OCI-LY3 (cell line): Measurements from ENCODE around the gene PTPRD.

Experiments
- H2AFZ ChIP-seq: fragments of 200-600, 300-600 bp; shearing (Covaris generic); 2 replicates; pipeline ENCODE4 v1.6.0; 2014; ENCODE audit warnings: antibody characterized with exemption, low read depth, low read length
- H3K27ac ChIP-seq: fragments of 200-600, 300-600 bp; sonication (generic); 2 replicates; pipeline ENCODE4 v1.5.1; 2014; ENCODE audit warnings: mild to moderate bottlenecking, low read length, moderate library complexity, mixed read lengths
- H3K27me3 ChIP-seq: fragments of 200-600, 300-600 bp; sonication (generic); 2 replicates; pipeline ENCODE4 v1.6.1; 2014; ENCODE audit warnings: low read depth, low read length, mixed read lengths
- H3K36me3 ChIP-seq: fragments of 200-600, 300-600 bp; sonication (generic); replicated peaks from 2 replicates; pipeline ENCODE3; 2014; ENCODE audit warnings: low read depth, low read length, mixed read lengths
- H3K4me1 ChIP-seq: fragments of 300-600, 200-600 bp; sonication (generic); 2 replicates; pipeline ENCODE4 v1.6.1; 2014; ENCODE audit warnings: low read length, mixed read lengths
- H3K4me2 ChIP-seq: fragments of 200-600, 300-600 bp; sonication (generic); 2 replicates; pipeline ENCODE4 v1.6.1; 2014; ENCODE audit warnings: low read length, mixed read lengths
- H3K4me3 ChIP-seq: fragments of 300-600, 200-600 bp; sonication (generic); 2 replicates; pipeline ENCODE4 v1.5.1; 2014; ENCODE audit warnings: antibody characterized with exemption, mild to moderate bottlenecking, low read length, moderate library complexity
- H3K79me2 ChIP-seq: fragments of 300-600, 200-600 bp; shearing (Covaris generic); 2 replicates; pipeline ENCODE4 v1.6.1; 2014; ENCODE audit warnings: mild to moderate bottlenecking, low read length, mixed read lengths
- H3K9ac ChIP-seq: fragments of 300-600, 200-600 bp; shearing (Covaris generic); 2 replicates; pipeline ENCODE4 v1.6.0; 2014; ENCODE audit warnings: mild to moderate bottlenecking, low read length, moderate library complexity
- H3K9me3 ChIP-seq: fragments of 200-600, 300-600 bp; shearing (Covaris generic); 2 replicates; pipeline ENCODE4 v1.6.1; 2014; ENCODE audit warnings: low read length, mixed read lengths; ENCODE audit not compliant: insufficient read depth
- H4K20me1 ChIP-seq: fragments of 200-600, 300-600 bp; sonication (generic); 2 replicates; pipeline ENCODE4 v1.6.1; 2016; ENCODE audit warnings: low read length, mixed read lengths; ENCODE audit not compliant: insufficient read depth
- EZH2phosphoT487 ChIP-seq: fragments of 200-600 bp; shearing (Covaris generic); IDR thresholded peaks from 2 replicates; pipeline ENCODE4 v1.6.1; 2018; ENCODE audit warnings: antibody characterized with exemption, mixed run types, low read depth
- TF ChIP-seq, protein P1 (sequence below): fragments of 200-600, 300-600 bp; sonication (generic); IDR thresholded peaks from 2 replicates; pipeline ENCODE4 v1.5.1; 2014; ENCODE audit warnings: antibody characterized with exemption, low read length, low read depth

PTPRD gene

GRCh38 chr9:8569823-8570222, 2043.0 kb downstream of the PTPRD start:
- TF ChIP-seq, protein P1, sequence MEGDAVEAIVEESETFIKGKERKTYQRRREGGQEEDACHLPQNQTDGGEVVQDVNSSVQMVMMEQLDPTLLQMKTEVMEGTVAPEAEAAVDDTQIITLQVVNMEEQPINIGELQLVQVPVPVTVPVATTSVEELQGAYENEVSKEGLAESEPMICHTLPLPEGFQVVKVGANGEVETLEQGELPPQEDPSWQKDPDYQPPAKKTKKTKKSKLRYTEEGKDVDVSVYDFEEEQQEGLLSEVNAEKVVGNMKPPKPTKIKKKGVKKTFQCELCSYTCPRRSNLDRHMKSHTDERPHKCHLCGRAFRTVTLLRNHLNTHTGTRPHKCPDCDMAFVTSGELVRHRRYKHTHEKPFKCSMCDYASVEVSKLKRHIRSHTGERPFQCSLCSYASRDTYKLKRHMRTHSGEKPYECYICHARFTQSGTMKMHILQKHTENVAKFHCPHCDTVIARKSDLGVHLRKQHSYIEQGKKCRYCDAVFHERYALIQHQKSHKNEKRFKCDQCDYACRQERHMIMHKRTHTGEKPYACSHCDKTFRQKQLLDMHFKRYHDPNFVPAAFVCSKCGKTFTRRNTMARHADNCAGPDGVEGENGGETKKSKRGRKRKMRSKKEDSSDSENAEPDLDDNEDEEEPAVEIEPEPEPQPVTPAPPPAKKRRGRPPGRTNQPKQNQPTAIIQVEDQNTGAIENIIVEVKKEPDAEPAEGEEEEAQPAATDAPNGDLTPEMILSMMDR: no peak
- TF ChIP-seq EZH2phosphoT487: no peak
- H2AFZ ChIP-seq: no peak overlapping the region
- no peaks in the 10 kb centered on the region for H3K9me3 ChIP-seq

GRCh38 chr9:8567963-8568579, 2044.7 kb downstream of the PTPRD start:
- no peaks in the 10 kb centered on the region for H4K20me1 ChIP-seq
- no peak overlapping the region for H3K9ac ChIP-seq
- H3K79me2 ChIP-seq: no peaks in the 10 kb centered on the region
- no peaks in the 10 kb centered on the region for H3K9me3 ChIP-seq
- H3K4me2 ChIP-seq: no peak overlapping the region
- H2AFZ ChIP-seq: no peak overlapping the region
- no peak for TF ChIP-seq EZH2phosphoT487
- TF ChIP-seq, protein P1: no peak
- no peaks in the 10 kb centered on the region for H3K4me1 ChIP-seq
- no peak overlapping the region for H3K4me3 ChIP-seq
- H3K27ac ChIP-seq: no peak overlapping the region
- H3K36me3 ChIP-seq: no peaks in the 10 kb centered on the region
- no peaks in the 10 kb centered on the region for H3K27me3 ChIP-seq

More at GRCh38 chr9:8569823-8570222, 2043.0 kb downstream of the PTPRD start:
- no peak overlapping the region for H3K9ac ChIP-seq
- no peaks in the 10 kb centered on the region for H3K4me1 ChIP-seq
- no peak overlapping the region for H3K4me3 ChIP-seq
- H3K36me3 ChIP-seq: no peaks in the 10 kb centered on the region
- H4K20me1 ChIP-seq: no peaks in the 10 kb centered on the region
- H3K4me2 ChIP-seq: no peak overlapping the region
- no peaks in the 10 kb centered on the region for H3K79me2 ChIP-seq
- H3K27ac ChIP-seq: no peak overlapping the region
- H3K27me3 ChIP-seq: no peaks in the 10 kb centered on the region

GRCh38 chr9:8564960-8565359, 2047.8 kb downstream of the PTPRD start:
- no peak for TF ChIP-seq EZH2phosphoT487
- TF ChIP-seq, protein P1: no peak
- H3K4me2 ChIP-seq: no peak overlapping the region

DNA sequence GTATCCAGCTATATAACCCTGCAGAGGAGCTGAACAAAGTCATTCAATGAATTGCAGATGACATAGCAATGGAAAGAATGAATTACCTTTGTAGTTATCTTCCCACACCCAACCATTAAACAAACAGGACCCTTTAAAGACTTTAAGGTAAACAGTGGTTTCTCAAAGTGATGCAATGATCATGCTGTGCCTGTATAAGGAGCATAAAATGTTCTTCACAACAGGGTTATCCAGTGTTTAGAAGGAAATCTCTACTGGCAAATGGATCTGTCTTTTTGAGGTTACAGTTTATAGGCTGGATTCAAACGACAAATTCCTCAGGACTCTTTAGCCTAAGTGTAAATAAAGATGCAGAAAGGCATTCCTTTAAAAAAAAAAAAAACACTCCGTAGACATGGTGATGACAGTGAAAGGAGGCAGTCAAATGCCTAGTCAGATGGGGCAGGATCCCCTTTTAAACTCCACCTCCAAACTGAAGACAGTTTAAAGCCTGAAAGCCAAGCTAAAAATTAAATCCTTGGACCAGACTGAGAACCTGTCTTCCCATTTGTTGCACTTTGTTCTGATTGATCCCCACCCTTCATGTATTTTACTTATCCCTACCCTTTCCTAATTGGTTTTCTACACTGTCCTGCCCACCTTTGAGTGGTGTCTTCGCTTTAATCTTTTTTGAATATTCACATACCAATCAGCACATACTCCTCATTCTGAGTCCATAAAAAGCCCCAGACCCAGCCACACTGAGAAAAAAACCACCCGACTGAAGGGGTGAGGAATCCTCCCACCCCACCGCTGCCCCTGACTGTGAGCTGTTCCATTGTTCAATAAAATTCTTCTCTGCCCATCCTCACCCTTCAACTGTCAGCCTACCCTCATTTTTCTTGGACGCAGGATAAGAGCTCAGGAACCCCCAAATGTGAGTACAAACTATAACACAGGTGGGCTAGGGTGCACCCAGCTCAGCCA, 2052.0 kb downstream of the PTPRD start:
- no peak for TF ChIP-seq EZH2phosphoT487
- TF ChIP-seq, protein P1: no peak
- no peak overlapping the region for H3K27ac ChIP-seq
- no peaks in the 10 kb centered on the region for H4K20me1 ChIP-seq
- no peak overlapping the region for H3K4me3 ChIP-seq
- H3K9ac ChIP-seq: no peak overlapping the region
- no peaks in the 10 kb centered on the region for H3K4me1 ChIP-seq
- no peaks in the 10 kb centered on the region for H3K36me3 ChIP-seq
- H3K27me3 ChIP-seq: no peaks in the 10 kb centered on the region
- no peak overlapping the region for H3K4me2 ChIP-seq
- no peaks in the 10 kb centered on the region for H3K9me3 ChIP-seq
- H3K79me2 ChIP-seq: no peaks in the 10 kb centered on the region
- H2AFZ ChIP-seq: no peak overlapping the region

More at GRCh38 chr9:8564960-8565359, 2047.8 kb downstream of the PTPRD start:
- Histone ChIP-seq H2AFZ (no peak overlapping the region), H3K27me3 (no peaks in the 10 kb centered on the region), H3K9me3 (no peaks in the 10 kb centered on the region), H3K36me3 (no peaks in the 10 kb centered on the region), H3K27ac (no peak overlapping the region), H3K4me3 (no peak overlapping the region), H3K79me2 (no peaks in the 10 kb centered on the region), H4K20me1 (no peaks in the 10 kb centered on the region), H3K9ac (no peak overlapping the region), H3K4me1 (no peaks in the 10 kb centered on the region)
